ENCODE results near the gene PBX4.

Gene PBX4

DNA sequence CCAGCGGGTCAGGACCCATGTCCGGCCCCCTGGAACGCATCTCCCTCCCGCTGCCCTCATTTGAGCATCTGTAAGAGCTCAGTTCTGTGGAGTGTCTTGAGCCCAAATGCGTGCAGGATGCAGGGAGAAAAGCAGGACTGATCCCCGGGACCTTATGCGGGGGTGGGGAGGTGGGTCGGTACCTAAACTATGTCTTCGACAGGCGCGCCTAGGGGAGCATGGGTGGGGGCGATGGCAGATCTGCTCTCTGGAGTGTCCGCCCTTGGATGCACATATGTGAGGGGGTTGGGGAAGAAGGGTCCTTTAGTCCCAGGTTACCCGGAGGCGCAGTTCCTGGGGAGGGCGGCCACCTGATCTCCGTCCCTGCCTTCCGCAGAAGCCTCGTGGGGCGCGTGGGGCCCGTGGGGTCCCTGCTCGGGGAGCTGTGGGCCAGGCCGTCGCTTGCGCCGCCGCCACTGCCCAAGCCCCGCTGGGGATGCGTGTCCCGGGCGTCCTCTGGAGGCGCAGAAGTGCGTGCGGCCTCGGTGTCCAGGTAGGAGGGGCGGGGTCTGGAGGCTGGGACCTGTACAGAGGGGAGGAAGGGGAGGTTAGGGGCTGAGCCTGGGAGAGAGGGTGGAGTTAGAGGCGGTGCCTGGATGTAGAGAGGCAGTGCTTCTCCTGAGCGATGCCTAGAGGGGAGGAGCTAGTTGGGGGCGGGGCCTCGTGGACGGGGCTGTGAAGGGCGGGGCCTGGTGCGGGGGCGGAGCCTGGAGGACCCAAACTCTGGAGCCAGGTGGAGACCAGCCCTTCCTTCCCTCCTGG, 77.6 kb downstream of the PBX4 start:
- H3K4me3 ChIP-seq (ENCODE audit: low read depth, low read length) = no peak overlapping the region

DNA sequence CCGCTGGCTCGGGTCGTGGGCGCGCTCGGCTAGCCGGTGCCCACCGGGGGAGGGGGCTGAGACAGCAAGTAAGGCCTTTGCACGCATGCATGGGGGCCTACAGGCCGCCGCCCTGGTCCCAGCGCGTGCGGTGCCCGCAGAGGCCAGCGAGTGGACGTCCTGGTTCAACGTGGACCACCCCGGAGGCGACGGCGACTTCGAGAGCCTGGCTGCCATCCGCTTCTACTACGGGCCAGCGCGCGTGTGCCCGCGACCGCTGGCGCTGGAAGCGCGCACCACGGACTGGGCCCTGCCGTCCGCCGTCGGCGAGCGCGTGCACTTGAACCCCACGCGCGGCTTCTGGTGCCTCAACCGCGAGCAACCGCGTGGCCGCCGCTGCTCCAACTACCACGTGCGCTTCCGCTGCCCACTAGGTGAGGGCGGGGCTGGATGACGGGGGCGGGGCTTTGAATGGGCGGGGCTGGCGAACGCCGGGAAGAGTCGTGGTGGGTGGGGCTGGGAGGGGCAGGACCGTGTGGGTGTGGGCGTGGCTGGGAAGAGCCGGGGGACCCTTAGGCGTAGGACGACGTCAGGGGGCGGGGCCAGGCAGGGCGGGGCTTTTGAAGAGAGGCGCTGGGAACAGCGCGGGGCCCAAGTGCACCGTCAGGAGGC, 78.3 kb downstream of the PBX4 start:
- TF ChIP-seq, protein P1, sequence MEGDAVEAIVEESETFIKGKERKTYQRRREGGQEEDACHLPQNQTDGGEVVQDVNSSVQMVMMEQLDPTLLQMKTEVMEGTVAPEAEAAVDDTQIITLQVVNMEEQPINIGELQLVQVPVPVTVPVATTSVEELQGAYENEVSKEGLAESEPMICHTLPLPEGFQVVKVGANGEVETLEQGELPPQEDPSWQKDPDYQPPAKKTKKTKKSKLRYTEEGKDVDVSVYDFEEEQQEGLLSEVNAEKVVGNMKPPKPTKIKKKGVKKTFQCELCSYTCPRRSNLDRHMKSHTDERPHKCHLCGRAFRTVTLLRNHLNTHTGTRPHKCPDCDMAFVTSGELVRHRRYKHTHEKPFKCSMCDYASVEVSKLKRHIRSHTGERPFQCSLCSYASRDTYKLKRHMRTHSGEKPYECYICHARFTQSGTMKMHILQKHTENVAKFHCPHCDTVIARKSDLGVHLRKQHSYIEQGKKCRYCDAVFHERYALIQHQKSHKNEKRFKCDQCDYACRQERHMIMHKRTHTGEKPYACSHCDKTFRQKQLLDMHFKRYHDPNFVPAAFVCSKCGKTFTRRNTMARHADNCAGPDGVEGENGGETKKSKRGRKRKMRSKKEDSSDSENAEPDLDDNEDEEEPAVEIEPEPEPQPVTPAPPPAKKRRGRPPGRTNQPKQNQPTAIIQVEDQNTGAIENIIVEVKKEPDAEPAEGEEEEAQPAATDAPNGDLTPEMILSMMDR (IDR thresholded peaks at IDR 0.05; ENCODE audit: low read depth, low read length) = no peak
- no peak overlapping the region for H3K4me3 ChIP-seq (ENCODE audit: low read depth, low read length)

More for the DNA sequence above, 77.6 kb downstream of the PBX4 start:
- TF ChIP-seq, protein P1 (IDR thresholded peaks at IDR 0.05; ENCODE audit: low read depth, low read length) = no peak

DNA sequence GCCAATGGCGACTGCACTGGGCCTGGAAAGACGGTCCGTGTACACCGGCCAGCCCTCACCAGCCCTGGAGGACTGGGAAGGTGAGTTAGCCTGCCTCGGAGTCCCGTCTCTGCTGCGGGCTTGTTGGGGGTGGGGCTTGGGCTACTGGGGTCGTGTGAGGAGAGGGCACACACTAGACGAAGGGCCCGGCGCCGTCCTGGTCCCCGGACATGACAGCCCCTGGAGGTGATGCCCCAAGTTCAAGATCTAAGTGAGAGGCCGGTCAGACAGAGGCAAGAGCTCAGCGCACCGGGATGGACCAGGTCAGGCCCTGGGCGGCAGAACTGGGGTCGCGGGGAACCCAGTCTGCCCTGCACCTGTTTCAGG, 78.8 kb downstream of the PBX4 start:
- no peak overlapping the region for H3K4me3 ChIP-seq (ENCODE audit: low read depth, low read length)
- TF ChIP-seq, protein P1 (IDR thresholded peaks at IDR 0.05; ENCODE audit: low read depth, low read length) = no peak

DNA sequence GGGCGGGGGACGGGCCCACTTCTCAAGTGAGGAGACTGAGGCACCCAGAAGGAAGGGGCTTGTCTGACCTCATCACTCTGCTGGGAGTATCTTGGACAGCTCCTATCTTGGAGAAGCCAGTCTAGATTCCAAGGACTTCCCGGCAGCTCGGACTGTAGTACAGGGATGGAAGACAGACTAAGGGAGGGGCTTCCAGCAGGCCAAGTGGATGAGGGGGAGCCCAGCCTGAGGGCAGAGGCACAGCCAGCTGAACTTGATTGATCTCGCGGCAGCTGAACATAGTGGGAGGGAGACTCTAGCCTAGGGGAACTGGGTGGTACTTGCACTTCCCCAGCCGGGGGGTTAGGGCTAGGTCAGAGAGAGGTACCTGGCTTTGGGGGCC, 79.7 kb downstream of the PBX4 start:
- H3K4me3 ChIP-seq (ENCODE audit: low read depth, low read length) = no peak overlapping the region
- TF ChIP-seq, protein P1 (IDR thresholded peaks at IDR 0.05; ENCODE audit: low read depth, low read length) = no peak

DNA sequence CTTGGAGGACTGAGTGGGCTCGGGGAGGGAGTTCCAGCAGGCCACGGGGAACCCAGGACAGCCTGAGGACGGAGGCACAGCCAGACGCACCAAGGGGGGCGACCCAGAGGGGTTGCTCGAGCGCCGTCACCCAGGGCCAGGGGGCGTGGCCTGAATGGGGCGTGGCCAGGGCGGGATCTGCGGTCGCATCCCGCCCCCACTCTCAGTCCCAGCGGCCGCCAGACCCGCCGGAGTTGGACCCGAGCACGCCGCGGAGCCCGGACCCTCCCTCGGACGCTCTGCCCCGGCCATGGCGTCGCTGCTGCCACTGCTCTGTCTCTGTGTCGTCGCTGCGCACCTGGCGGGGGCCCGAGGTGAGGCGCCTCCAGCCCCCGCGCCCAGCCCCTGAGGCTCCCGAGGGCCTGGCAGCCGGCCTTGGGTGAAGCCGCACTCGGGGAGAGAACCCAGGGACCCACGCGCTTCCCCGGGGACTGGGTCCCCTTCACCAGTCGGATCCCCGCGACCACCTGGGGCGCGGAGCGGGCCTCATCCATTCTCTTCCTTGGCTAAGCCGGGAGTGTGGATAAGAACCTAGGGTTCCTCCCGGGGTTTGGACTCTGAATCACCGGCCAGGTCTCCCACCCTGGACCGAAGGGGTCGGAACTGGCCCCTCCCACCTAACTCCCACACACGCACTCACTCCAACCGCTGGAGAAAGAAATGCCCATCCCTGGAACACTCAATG, 80.3 kb downstream of the PBX4 start, which contains the start of gene CILP2:
TSS of gene CILP2 (plus strand) at position 205 of the 724 bp plus-strand sequence. CDS start at position 290, 85 bp downstream.
- H3K4me3 ChIP-seq (ENCODE audit: low read depth, low read length) = no peak within 1 kb of the TSS
- TF ChIP-seq, protein P1 (IDR thresholded peaks at IDR 0.05; ENCODE audit: low read depth, low read length) = no peak

DNA sequence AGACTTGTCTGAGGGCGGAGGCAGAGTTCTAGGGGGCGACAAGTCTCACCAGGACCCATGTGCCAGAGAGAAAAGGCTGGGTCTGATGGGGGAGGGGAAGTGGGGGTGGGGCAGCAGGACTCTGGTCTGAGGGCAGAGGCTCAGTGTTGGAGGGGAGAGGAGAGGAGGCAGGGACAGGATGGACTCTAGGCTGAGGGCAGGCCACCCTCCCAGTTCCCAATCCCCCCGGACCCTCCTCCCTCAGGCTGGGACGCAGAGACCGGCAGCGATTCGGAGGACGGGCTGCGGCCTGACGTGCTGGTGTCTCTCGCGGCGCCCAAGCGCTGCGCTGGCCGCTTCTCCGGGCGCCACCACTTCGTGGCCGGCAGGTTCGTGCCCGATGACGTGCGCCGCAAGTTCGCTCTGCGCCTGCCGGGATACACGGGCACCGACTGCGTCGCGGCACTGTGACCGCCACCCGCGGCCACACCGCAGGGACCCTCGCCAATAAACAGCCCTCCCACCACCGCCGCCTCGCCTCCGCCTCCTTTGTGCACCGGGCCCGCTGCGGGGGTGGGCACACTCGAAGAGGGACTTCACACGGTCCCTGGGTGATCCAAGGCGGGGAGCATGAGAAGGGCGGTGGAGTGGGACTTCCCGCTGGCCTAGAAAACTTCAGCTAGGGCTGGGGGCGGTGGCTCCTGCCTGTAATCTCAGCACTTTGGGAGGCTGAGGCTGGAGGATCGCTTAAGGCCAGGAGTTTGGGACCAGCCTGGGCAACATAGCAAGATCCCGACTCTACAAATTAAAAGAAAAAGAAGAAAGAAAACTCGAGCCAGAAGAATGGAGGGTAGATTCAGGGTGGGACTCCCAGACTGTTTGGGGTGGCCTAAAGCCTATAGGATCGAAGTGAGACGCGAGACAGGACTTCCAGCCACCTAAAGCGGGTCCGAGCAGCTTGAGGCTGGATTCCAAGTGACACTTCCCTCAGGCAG, 81.1 kb downstream of the PBX4 start:
- no peak overlapping the region for H3K4me3 ChIP-seq (ENCODE audit: low read depth, low read length)
- TF ChIP-seq, protein P1 (IDR thresholded peaks at IDR 0.05; ENCODE audit: low read depth, low read length) = no peak

Measured in WI38 (cell line).